Measurements from ENCODE around the gene VWC2L. TPM values are rescaled to one million over a fixed set of nuclear protein-coding genes. Genes with fewer than 3 reads are reported as not detected.

The VWC2L gene
- total RNA-seq, 1 donor from 2014 or later, result 4.1 TPM

- FAIRE-seq (no peak), DNase-seq (ENCODE audit: low spot score in 2 of 2) (no peak)
Observed at GRCh38 chr2:214465363-214466146, 54.7 kb downstream of the VWC2L start.

- DNase-seq (ENCODE audit: low spot score in 2 of 2) (no peak), FAIRE-seq (no peak)
Observed at GRCh38 chr2:214469728-214470127, 58.9 kb downstream of the VWC2L start.

GRCh38 chr2:214471382-214471781 is 60.5 kb downstream of the VWC2L start:
- DNase-seq (ENCODE audit: low spot score in 2 of 2) (no peak), FAIRE-seq (no peak)

GRCh38 chr2:214471990-214472389 is 61.1 kb downstream of the VWC2L start:
- no peak for FAIRE-seq
- no peak for DNase-seq (ENCODE audit: low spot score in 2 of 2)

GRCh38 chr2:214477305-214477704 is 66.5 kb downstream of the VWC2L start:
- DNase-seq (ENCODE audit: low spot score in 2 of 2), result no peak
- no peak for FAIRE-seq

GRCh38 chr2:214481204-214481603 is 70.3 kb downstream of the VWC2L start:
- DNase-seq (ENCODE audit: low spot score in 2 of 2) (peak in 1 of 2 donors; percentile 6), FAIRE-seq (no peak)

GRCh38 chr2:214482728-214483127 is 71.9 kb downstream of the VWC2L start:
- no peak for DNase-seq (ENCODE audit: low spot score in 2 of 2)

GRCh38 chr2:214484239-214484638 is 73.4 kb downstream of the VWC2L start:
- DNase-seq (ENCODE audit: low spot score in 2 of 2) (no peak), FAIRE-seq (no peak)

More at GRCh38 chr2:214482728-214483127, 71.9 kb downstream of the VWC2L start:
- FAIRE-seq, result no peak

- no peak for DNase-seq (ENCODE audit: low spot score in 2 of 2)
- no peak for FAIRE-seq
Observed at GRCh38 chr2:214484701-214485100, 73.8 kb downstream of the VWC2L start.

GRCh38 chr2:214489181-214489580 is 78.3 kb downstream of the VWC2L start:
- no peak for DNase-seq (ENCODE audit: low spot score in 2 of 2)

GRCh38 chr2:214489702-214490101 is 78.8 kb downstream of the VWC2L start:
- FAIRE-seq (no peak), DNase-seq (ENCODE audit: low spot score in 2 of 2) (no peak)

More at GRCh38 chr2:214489181-214489580, 78.3 kb downstream of the VWC2L start:
- FAIRE-seq, result no peak

GRCh38 chr2:214492152-214492551 is 81.3 kb downstream of the VWC2L start:
- DNase-seq (ENCODE audit: low spot score in 2 of 2), result no peak
- FAIRE-seq, result no peak

GRCh38 chr2:214492608-214493007 is 81.8 kb downstream of the VWC2L start:
- DNase-seq (ENCODE audit: low spot score in 2 of 2) (no peak), FAIRE-seq (no peak)

- FAIRE-seq (no peak), DNase-seq (ENCODE audit: low spot score in 2 of 2) (no peak)
Observed at GRCh38 chr2:214497489-214497888, 86.6 kb downstream of the VWC2L start.

- DNase-seq (ENCODE audit: low spot score in 2 of 2), result no peak
- FAIRE-seq, result no peak
Observed at GRCh38 chr2:214503568-214503967, 92.7 kb downstream of the VWC2L start.

- FAIRE-seq, result no peak
- no peak for DNase-seq (ENCODE audit: low spot score in 2 of 2)
Observed at GRCh38 chr2:214504599-214505376, 93.9 kb downstream of the VWC2L start.

GRCh38 chr2:214507032-214507431 is 96.2 kb downstream of the VWC2L start:
- FAIRE-seq, result no peak
- no peak for DNase-seq (ENCODE audit: low spot score in 2 of 2)

- no peak for DNase-seq (ENCODE audit: low spot score in 2 of 2)
- no peak for FAIRE-seq
Observed at GRCh38 chr2:214514704-214515103, 103.8 kb downstream of the VWC2L start.

GRCh38 chr2:214515111-214515510 is 104.3 kb downstream of the VWC2L start:
- DNase-seq (ENCODE audit: low spot score in 2 of 2) (no peak), FAIRE-seq (no peak)

- FAIRE-seq (no peak), DNase-seq (ENCODE audit: low spot score in 2 of 2) (no peak)
Observed at GRCh38 chr2:214519258-214519818, 108.5 kb downstream of the VWC2L start.

GRCh38 chr2:214529021-214529420 is 118.2 kb downstream of the VWC2L start:
- FAIRE-seq, result no peak
- DNase-seq (ENCODE audit: low spot score in 2 of 2), result no peak
